IPS-15b (cell line): Measurements from ENCODE around the gene PIKFYVE.
A peak's percentile ranks its signal among the peaks of the same experiment; 100 is the strongest.
"Not testable (repeated sequence)": the region's sequence is repeated elsewhere in the genome, so short reads cannot be mapped to it uniquely, and the experiment has no call there.

ENCODE experiments used
- H3K27me3 ChIP-seq: one replicate; pipeline ENCODE4 v1.6.1; 2013; ENCODE audit warnings: low read length; ENCODE audit not compliant: control insufficient read depth, insufficient read depth
- H3K36me3 ChIP-seq: one replicate; pipeline ENCODE4 v1.6.1; 2013; ENCODE audit warnings: low read length; ENCODE audit not compliant: control insufficient read depth, insufficient read depth
- H3K4me1 ChIP-seq: one replicate; pipeline ENCODE4 v1.6.1; 2013; ENCODE audit warnings: mild to moderate bottlenecking, low read length; ENCODE audit not compliant: control insufficient read depth, insufficient read depth
- H3K4me3 ChIP-seq: one replicate; pipeline ENCODE4 v1.5.1; 2013; ENCODE audit warnings: low read depth, low read length
- H3K9ac ChIP-seq: one replicate; pipeline ENCODE4 v1.6.1; 2013; ENCODE audit warnings: low read depth, mild to moderate bottlenecking, low read length
- H3K9me3 ChIP-seq: one replicate; pipeline ENCODE4 v1.6.1; 2013; ENCODE audit warnings: mild to moderate bottlenecking, low read length; ENCODE audit not compliant: control insufficient read depth, insufficient read depth

PIKFYVE gene

DNA sequence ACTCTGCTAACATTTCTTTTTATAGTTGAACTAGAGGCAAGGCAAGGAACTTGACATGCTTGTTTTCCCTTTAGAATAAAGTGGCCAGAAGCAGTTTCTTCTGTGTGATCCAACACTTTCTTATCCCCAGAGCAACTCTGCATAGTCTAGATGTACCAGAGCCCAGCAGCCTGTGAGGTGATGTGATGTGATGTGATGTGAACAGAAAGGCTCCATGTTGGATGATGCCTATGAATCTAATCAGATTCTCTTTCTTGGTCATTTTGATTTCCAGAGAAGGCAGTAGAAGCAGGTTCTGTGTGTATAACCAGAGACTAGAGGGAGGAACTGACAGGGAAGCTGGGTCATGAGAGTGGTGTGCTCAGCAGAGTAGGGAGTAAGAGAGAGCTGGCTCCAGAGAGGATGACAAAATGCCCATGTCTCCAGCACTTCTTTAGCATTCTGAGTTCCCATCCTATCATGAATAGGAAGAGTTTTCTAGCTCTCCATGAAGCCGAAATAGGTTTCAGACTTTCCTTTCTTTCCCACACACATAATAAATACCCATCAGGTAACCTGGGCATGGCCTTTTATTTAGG lies 109.5 kb downstream of the PIKFYVE start:
- Histone ChIP-seq H3K27me3 (no peaks in the 10 kb centered on the region), H3K4me3 (no peak overlapping the region), H3K4me1 (peaks cover 15% of the 10 kb centered on the region), H3K9ac (no peak overlapping the region), H3K36me3 (no peaks in the 10 kb centered on the region), H3K9me3 (no peaks in the 10 kb centered on the region)

- H3K27me3 ChIP-seq, H3K4me3 ChIP-seq, H3K9ac ChIP-seq, H3K36me3 ChIP-seq, H3K9me3 ChIP-seq: not testable (repeated sequence)
- H3K4me1 ChIP-seq = peaks cover 15% of the 10 kb centered on the region
These were observed 111.3 kb downstream of the PIKFYVE start for GRCh38 chr2:208377344-208377860.

GRCh38 chr2:208379192-208379591 lies 113.1 kb downstream of the PIKFYVE start:
- no peak overlapping the region for H3K4me3 ChIP-seq
- H3K9me3 ChIP-seq = no peaks in the 10 kb centered on the region
- H3K36me3 ChIP-seq = no peaks in the 10 kb centered on the region
- no peak overlapping the region for H3K9ac ChIP-seq
- H3K4me1 ChIP-seq = peaks cover 15% of the 10 kb centered on the region
- H3K27me3 ChIP-seq = peaks cover 2% of the 10 kb centered on the region

- H3K9me3 ChIP-seq = no peaks in the 10 kb centered on the region
- H3K4me1 ChIP-seq = no peaks in the 10 kb centered on the region
- H3K36me3 ChIP-seq = no peaks in the 10 kb centered on the region
- H3K27me3 ChIP-seq = peaks cover 2% of the 10 kb centered on the region
- no peak overlapping the region for H3K4me3 ChIP-seq
- no peak overlapping the region for H3K9ac ChIP-seq
These were observed 118.6 kb downstream of the PIKFYVE start for GRCh38 chr2:208384637-208385036.

GRCh38 chr2:208386541-208386940 lies 120.5 kb downstream of the PIKFYVE start:
- Histone ChIP-seq H3K4me3 (no peak overlapping the region), H3K36me3 (no peaks in the 10 kb centered on the region), H3K9ac (no peak overlapping the region), H3K27me3 (no peaks in the 10 kb centered on the region), H3K9me3 (no peaks in the 10 kb centered on the region), H3K4me1 (no peaks in the 10 kb centered on the region)

GRCh38 chr2:208389940-208390339 lies 123.9 kb downstream of the PIKFYVE start:
- Histone ChIP-seq H3K4me3 (no peak overlapping the region), H3K4me1 (no peaks in the 10 kb centered on the region), H3K9ac (no peak overlapping the region), H3K36me3 (no peaks in the 10 kb centered on the region), H3K9me3 (peaks cover 7% of the 10 kb centered on the region), H3K27me3 (no peaks in the 10 kb centered on the region)

GRCh38 chr2:208392300-208392699 lies 126.2 kb downstream of the PIKFYVE start:
- H3K4me1 ChIP-seq = no peaks in the 10 kb centered on the region
- H3K36me3 ChIP-seq = no peaks in the 10 kb centered on the region
- H3K4me3 ChIP-seq = no peak overlapping the region
- H3K9ac ChIP-seq = no peak overlapping the region
- peaks cover 7% of the 10 kb centered on the region for H3K9me3 ChIP-seq
- no peaks in the 10 kb centered on the region for H3K27me3 ChIP-seq

DNA sequence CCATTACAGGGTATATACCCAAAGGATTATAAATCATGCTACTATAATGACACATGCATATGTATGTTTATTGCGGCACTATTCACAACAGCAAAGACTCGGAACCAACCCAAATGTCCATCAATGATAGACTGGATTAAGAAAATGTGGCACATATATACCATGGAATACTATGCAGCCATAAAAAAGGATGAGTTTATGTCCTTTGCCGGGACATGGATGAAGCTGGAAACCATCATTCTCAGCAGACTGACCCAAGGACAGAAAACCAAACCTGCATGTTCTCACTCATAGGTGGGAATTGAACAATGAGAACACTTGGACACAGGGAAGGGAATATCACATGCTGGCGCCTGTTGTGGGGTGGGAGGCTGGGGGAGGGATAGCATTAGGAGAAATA lies 130.7 kb downstream of the PIKFYVE start:
- not testable (repeated sequence) for H3K9ac ChIP-seq, H3K36me3 ChIP-seq, H3K27me3 ChIP-seq, H3K9me3 ChIP-seq, H3K4me1 ChIP-seq, H3K4me3 ChIP-seq

GRCh38 chr2:208399201-208399600 lies 133.1 kb downstream of the PIKFYVE start:
- Histone ChIP-seq H3K9me3 (peaks cover under 1% of the 10 kb centered on the region), H3K4me1 (no peaks in the 10 kb centered on the region), H3K27me3 (peaks cover 6% of the 10 kb centered on the region), H3K9ac (no peak overlapping the region), H3K36me3 (no peaks in the 10 kb centered on the region), H3K4me3 (no peak overlapping the region)

DNA sequence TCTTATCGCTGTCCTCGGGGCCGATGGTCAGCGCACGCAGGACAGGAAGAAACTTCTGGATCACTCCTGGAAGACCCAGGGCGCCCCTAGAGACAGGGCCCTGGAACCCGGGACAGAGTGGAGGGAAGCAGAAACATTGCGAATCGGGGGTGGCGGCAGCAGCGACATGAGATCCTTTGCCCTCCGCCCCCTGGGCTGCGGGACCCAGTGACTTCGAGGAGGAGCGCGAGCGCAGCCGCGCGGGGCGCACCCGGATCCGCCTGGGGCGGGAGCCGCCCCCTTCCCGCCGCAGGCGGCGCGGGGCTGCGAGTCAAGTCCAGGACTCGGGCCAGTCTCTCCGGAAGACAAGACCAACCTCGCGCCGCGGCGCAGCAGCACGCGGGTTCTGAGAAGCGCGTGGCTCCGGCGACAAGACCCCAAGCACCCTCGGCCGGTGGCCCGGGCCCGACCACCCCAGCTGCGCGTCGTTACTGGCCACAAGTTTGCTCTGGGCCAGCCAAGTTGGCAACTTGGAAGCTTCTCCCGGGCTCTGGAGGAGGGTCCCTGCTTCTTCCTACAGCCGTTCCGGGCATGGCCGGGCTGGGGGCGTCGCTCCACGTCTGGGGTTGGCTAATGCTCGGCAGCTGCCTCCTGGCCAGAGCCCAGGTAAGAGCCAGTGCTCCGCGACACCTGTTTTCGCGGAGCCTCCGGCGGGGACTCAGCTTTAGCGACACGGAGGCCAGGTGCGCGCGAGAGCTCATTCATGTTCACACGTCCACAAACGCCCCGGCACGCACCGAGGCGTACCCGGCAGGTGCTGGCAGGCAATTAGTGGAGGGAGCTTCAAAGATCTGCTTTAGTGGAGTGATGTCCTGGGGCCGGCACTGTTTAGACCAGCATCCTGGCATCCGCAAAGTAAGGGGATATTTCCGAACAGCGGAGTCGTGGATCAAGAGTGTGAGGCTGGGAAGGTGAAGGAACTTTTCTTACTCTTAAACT lies 140.7 kb downstream of the PIKFYVE start, which contains the start of gene PTH2R:
PTH2R (plus strand) TSS at position 319 of the 978 bp plus-strand sequence; CDS start at position 571, 252 bp downstream.
- peak within 1 kb of the TSS; percentile 62 for H3K4me3 ChIP-seq
- H3K9me3 ChIP-seq = no peaks in the 10 kb centered on the region
- H3K36me3 ChIP-seq = no peaks in the 10 kb centered on the region
- no peaks in the 10 kb centered on the region for H3K4me1 ChIP-seq
- H3K9ac ChIP-seq = peak within 1 kb of the TSS; percentile 51
- H3K27me3 ChIP-seq = peaks cover 43% of the 10 kb centered on the region

- no peaks in the 10 kb centered on the region for H3K36me3 ChIP-seq
- H3K9ac ChIP-seq = no peak overlapping the region
- peaks cover 43% of the 10 kb centered on the region for H3K27me3 ChIP-seq
- no peaks in the 10 kb centered on the region for H3K9me3 ChIP-seq
- no peaks in the 10 kb centered on the region for H3K4me1 ChIP-seq
- H3K4me3 ChIP-seq = peak overlapping the region; percentile 62
These were observed 141.6 kb downstream of the PIKFYVE start for GRCh38 chr2:208407667-208408066.
